PC-3 (cell line): ENCODE results near the gene RGS14. TPM values are rescaled to one million over a fixed set of nuclear protein-coding genes. Genes with fewer than 3 reads are reported as not detected.

Source experiments
- ATAC-seq: fragments of 200-7000 bp; cut with Tn5 transposase; 2 replicates; pipeline ENCODE4 v1.9.1; 2020; ENCODE audit warnings: mild to moderate bottlenecking, moderate library complexity
- BruUV-seq: library from RNA; stranded (reverse); fragments of 400-500 nt; replicated peaks from 2 replicates; lab custom pipeline; 2021; lab: Mats Ljungman, UMichigan
- CTCF ChIA-PET: fragments of 300-600 bp; sonication (Branson Sonifier 250); formaldehyde crosslinking; loops from one replicate; lab custom pipeline; 2022; ENCODE audit warnings: antibody characterized with exemption; lab: Charles Lee
- POLR2A ChIA-PET: fragments of 300-600 bp; sonication (Branson Sonifier 250); formaldehyde crosslinking; loops from one replicate; lab custom pipeline; 2022; ENCODE audit warnings: antibody characterized with exemption; ENCODE audit not compliant: unreplicated experiment; lab: Charles Lee
- DNase-seq: peaks from one replicate; pipeline ENCODE4 v3.0.0-alpha.2; 2015
- H2AFZ ChIP-seq: fragments of 300-600 bp; sonication (generic); 2 replicates; pipeline ENCODE4 v1.6.0; 2016; ENCODE audit warnings: antibody characterized with exemption, low read length
- H3F3A ChIP-seq: fragments of 300-600 bp; sonication (generic); one replicate; pipeline ENCODE4 v1.6.0; 2017; ENCODE audit warnings: antibody characterized with exemption, low read length, control low read depth, mild to moderate bottlenecking; ENCODE audit not compliant: unreplicated experiment
- H3K27ac ChIP-seq: fragments of 300-600 bp; sonication (generic); 2 replicates; pipeline ENCODE4 v1.5.1; 2016; ENCODE audit warnings: mild to moderate bottlenecking, low read length
- H3K27me3 ChIP-seq: fragments of 300-600 bp; sonication (generic); 2 replicates; pipeline ENCODE4 v1.6.1; 2016; ENCODE audit warnings: low read length, mixed read lengths
- H3K36me3 ChIP-seq: fragments of 300-600 bp; sonication (generic); 2 replicates; pipeline ENCODE4 v1.6.1; 2016; ENCODE audit warnings: low read depth, mixed run types, low read length, mixed read lengths
- H3K4me1 ChIP-seq: fragments of 300-600 bp; sonication (generic); 2 replicates; pipeline ENCODE4 v1.5.1; 2016; ENCODE audit warnings: low read length; ENCODE audit not compliant: insufficient read depth
- H3K4me2 ChIP-seq: fragments of 300-600 bp; sonication (generic); 2 replicates; pipeline ENCODE4 v1.6.0; 2016; ENCODE audit warnings: low read length
- H3K4me3 ChIP-seq: fragments of 300-600 bp; sonication (generic); 2 replicates; pipeline ENCODE4 v1.5.1; 2016; ENCODE audit warnings: mild to moderate bottlenecking, low read length, mixed read lengths
- H3K79me2 ChIP-seq: fragments of 300-600 bp; sonication (generic); 2 replicates; pipeline ENCODE4 v1.6.1; 2017; ENCODE audit warnings: low read length, mixed read lengths
- H3K9ac ChIP-seq: fragments of 300-600 bp; sonication (generic); 2 replicates; pipeline ENCODE4 v1.6.0; 2016; ENCODE audit warnings: mild to moderate bottlenecking, low read length
- H3K9me2 ChIP-seq: fragments of 300-600 bp; sonication (generic); replicated peaks from 2 replicates; pipeline ENCODE4 v1.6.1; 2016; ENCODE audit warnings: mixed run types, low read length, mixed read lengths
- H3K9me3 ChIP-seq: fragments of 300-600 bp; sonication (generic); 2 replicates; pipeline ENCODE4 v1.6.1; 2016; ENCODE audit warnings: low read length, mixed read lengths
- H4K20me1 ChIP-seq: fragments of 300-600 bp; sonication (generic); 2 replicates; pipeline ENCODE4 v1.6.1; 2016; ENCODE audit warnings: low read length, mixed read lengths
- EZH2 ChIP-seq: fragments of 300-600 bp; sonication (generic); IDR thresholded peaks from one replicate; pipeline ENCODE4 v1.6.1; 2017; ENCODE audit warnings: antibody characterized with exemption, mild to moderate bottlenecking, low read length; ENCODE audit not compliant: unreplicated experiment
- EZH2phosphoT487 ChIP-seq: fragments of 300-600 bp; sonication (generic); IDR thresholded peaks from 2 replicates; pipeline ENCODE4 v1.6.1; 2018; ENCODE audit warnings: mild to moderate bottlenecking, antibody characterized with exemption, low read length, borderline replicate concordance
- intact Hi-C: fragments of 100-400 bp; cut with micrococcal nuclease; formaldehyde crosslinking; loops from 2 replicates; pipeline ENCODE4 v1.9.0; 2023
- total RNA-seq: library from RNA; depleted of rRNA; stranded (reverse); fragments of >200 nt; gene quantifications from 2 replicates; pipeline ENCODE4 v1.2.3, GENCODE V29; 2014
- TF ChIP-seq, protein P1 (sequence below): fragments of 300-600 bp; sonication (generic); conservative IDR thresholded peaks from 2 replicates; pipeline ENCODE4 v1.5.1; 2017; ENCODE audit warnings: antibody characterized with exemption, low read depth, mild to moderate bottlenecking, low read length

Gene RGS14
- total RNA-seq, 1 experiment from 2014 or later, result 32.3 TPM

DNA sequence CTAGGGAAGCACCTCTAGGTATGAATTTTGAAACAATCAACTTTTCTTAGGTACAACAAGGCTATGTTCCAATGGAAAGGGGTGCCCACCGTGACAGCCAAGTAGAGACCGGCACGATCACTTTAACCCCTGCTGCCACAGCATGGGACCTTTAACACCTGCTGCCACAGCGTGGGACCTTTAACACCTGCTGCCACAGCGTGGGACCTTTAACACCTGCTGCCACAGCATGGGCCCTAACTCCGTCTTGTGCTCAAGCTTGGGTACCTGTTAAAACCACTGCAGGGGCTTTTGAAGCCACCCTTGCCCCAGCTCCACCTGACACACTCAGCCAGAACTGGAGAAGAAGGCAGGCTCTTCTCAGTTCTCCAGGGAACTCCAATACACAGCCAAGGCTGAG is 27.8 kb upstream of the RGS14 start:
- TF ChIP-seq EZH2, result no peak
- TF ChIP-seq EZH2phosphoT487, result no peak
- TF ChIP-seq, protein P1, sequence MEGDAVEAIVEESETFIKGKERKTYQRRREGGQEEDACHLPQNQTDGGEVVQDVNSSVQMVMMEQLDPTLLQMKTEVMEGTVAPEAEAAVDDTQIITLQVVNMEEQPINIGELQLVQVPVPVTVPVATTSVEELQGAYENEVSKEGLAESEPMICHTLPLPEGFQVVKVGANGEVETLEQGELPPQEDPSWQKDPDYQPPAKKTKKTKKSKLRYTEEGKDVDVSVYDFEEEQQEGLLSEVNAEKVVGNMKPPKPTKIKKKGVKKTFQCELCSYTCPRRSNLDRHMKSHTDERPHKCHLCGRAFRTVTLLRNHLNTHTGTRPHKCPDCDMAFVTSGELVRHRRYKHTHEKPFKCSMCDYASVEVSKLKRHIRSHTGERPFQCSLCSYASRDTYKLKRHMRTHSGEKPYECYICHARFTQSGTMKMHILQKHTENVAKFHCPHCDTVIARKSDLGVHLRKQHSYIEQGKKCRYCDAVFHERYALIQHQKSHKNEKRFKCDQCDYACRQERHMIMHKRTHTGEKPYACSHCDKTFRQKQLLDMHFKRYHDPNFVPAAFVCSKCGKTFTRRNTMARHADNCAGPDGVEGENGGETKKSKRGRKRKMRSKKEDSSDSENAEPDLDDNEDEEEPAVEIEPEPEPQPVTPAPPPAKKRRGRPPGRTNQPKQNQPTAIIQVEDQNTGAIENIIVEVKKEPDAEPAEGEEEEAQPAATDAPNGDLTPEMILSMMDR, result no peak
- H3F3A ChIP-seq, result no peaks in the 10 kb centered on the region
- H3K27ac ChIP-seq, result no peak overlapping the region
- ATAC-seq (no peak), DNase-seq (no peak)
- intact Hi-C loops, result no loop called here
- H4K20me1 ChIP-seq, result no peaks in the 10 kb centered on the region
- no peak overlapping the region for H3K9ac ChIP-seq
- CTCF ChIA-PET, result no interaction called here
- no peaks in the 10 kb centered on the region for H3K79me2 ChIP-seq
- H3K27me3 ChIP-seq, result no peaks in the 10 kb centered on the region
- no peak overlapping the region for H2AFZ ChIP-seq
- H3K36me3 ChIP-seq, result peaks cover 4% of the 10 kb centered on the region; the same call in 1 of the 2 replicates
- peaks cover 20% of the 10 kb centered on the region for H3K4me1 ChIP-seq
- no peaks in the 10 kb centered on the region for H3K9me3 ChIP-seq
- H3K4me2 ChIP-seq, result no peak overlapping the region
- POLR2A ChIA-PET, result no interaction called here
- BruUV-seq, result no TSS peak
- no peak overlapping the region for H3K4me3 ChIP-seq
- H3K9me2 ChIP-seq, result no peaks in the 10 kb centered on the region

DNA sequence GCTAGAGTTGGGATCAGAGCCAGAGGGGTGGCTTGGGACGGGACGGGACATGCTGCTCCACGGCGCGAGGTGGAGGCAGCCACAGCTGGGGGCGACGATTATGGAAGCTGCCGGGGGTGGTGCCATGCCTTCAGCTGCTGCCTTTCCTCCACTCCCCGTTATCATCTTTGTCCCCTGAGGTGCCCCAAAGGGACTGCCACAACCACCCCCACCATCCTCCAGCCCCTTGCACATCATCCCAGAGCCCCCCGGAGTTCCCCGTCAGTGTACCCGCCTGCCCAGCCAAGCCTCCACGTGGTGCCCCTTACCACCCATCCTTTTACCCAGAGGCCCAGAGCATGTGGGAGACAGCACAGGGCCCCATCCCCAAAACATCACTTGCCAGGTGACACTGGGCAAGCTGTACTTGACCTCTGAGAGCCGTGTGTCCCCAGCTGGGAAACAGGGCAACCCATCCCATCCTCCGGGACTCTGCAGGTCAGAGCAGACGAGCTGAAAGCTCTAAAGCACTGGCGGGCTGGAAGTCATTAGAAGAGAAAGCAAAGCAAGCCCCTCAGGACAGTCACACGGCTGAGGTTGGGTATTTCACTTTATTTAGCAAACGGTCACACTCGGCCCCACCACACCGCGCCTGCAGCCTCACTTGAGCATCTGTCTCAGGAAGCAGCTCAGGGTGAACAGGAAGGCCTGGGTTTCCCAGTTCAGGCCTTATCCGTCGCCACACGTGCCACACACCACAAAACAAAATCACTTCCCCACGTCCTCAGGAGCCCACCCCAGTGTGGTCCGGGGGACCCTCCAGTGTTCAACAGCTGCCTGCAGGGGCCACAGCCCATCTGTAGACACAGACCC is 26.5 kb upstream of the RGS14 start:
- H3K4me2 ChIP-seq, result no peak overlapping the region
- DNase-seq (no peak), ATAC-seq (no peak)
- H3K27me3 ChIP-seq, result no peaks in the 10 kb centered on the region
- H3K9ac ChIP-seq, result no peak overlapping the region
- no peak for TF ChIP-seq EZH2phosphoT487
- no peak for TF ChIP-seq EZH2
- TF ChIP-seq, protein P1, result no peak
- H3K9me2 ChIP-seq, result no peaks in the 10 kb centered on the region
- CTCF ChIA-PET, result no interaction called here
- peaks cover 12% of the 10 kb centered on the region for H3K4me1 ChIP-seq
- H4K20me1 ChIP-seq, result no peaks in the 10 kb centered on the region
- peaks cover 13% of the 10 kb centered on the region; the same call in 1 of the 2 replicates for H3K36me3 ChIP-seq
- H3F3A ChIP-seq, result no peaks in the 10 kb centered on the region
- no peak overlapping the region for H2AFZ ChIP-seq
- no peak overlapping the region for H3K4me3 ChIP-seq
- no peak overlapping the region for H3K27ac ChIP-seq
- H3K9me3 ChIP-seq, result no peaks in the 10 kb centered on the region
- POLR2A ChIA-PET, result no interaction called here
- intact Hi-C loops, result no loop called here
- no peaks in the 10 kb centered on the region for H3K79me2 ChIP-seq
- BruUV-seq, result no TSS peak
